ENCODE results near the gene STPG3. TPM values are rescaled to one million over a fixed set of nuclear protein-coding genes. Genes with fewer than 3 reads are reported as not detected.

The STPG3 gene
- total and polyA plus RNA-seq, 4 donors: not detected

GRCh38 chr9:137224830-137225694, 26.0 kb upstream of the STPG3 start, which contains the start of gene CYSRT1:
TSS of gene CYSRT1 (plus strand) at chr9:137225174. CDS start at chr9:137225622, 448 bp downstream.
- no peak for DNase-seq (ENCODE audit: low spot score)
- Histone ChIP-seq H3K27ac (ENCODE audit: low read depth in 1 of 2, low read length in 2 of 2) (peak within 1 kb of the TSS; percentile 57 to 84), H3K27me3 (ENCODE audit: control insufficient read depth in 4 of 4, insufficient read depth in 4 of 4, low read length in 3 of 4) (no peaks in the 10 kb centered on the region), H3K4me3 (ENCODE audit: low read depth in 1 of 3, low read length in 3 of 3) (peak within 1 kb of the TSS; percentile 67 to 88 (median 86)), H3K36me3 (ENCODE audit: control insufficient read depth in 4 of 4, insufficient read depth in 3 of 4, low read depth in 1 of 4, low read length in 3 of 4) (no peaks in the 10 kb centered on the region), H3K9me3 (ENCODE audit: control insufficient read depth in 4 of 4, low read length in 3 of 4) (no peaks in the 10 kb centered on the region), H3K9ac (ENCODE audit: low read depth in 1 of 2, low read length in 2 of 2) (peak within 1 kb of the TSS; percentile 42 to 45), H3K4me1 (ENCODE audit: control insufficient read depth in 4 of 4, insufficient read depth in 4 of 4, low read length in 3 of 4) (peaks cover 10 to 22% (median 14%) of the 10 kb centered on the region in 4 donors)
- 60% methylated on average over 23 of the region's 23 CpGs for WGBS
- no peak for TF ChIP-seq ZBTB33 (IDR thresholded peaks at IDR 0.05)
- TF ChIP-seq RAD21 (IDR thresholded peaks at IDR 0.05): no peak
- TF ChIP-seq FOXA1 (IDR thresholded peaks at IDR 0.05): no peak
- no peak for TF ChIP-seq FOXA2 (IDR thresholded peaks at IDR 0.05)
- TF ChIP-seq HNF4A (conservative IDR thresholded peaks at IDR 0.05): no peak
- TF ChIP-seq GABPA (IDR thresholded peaks at IDR 0.05 in 1 of 2, conservative IDR thresholded peaks at IDR 0.05 in 1 of 2): no peak
- no peak for TF ChIP-seq JUND (IDR thresholded peaks at IDR 0.05)
- TF ChIP-seq YY1 (IDR thresholded peaks at IDR 0.05): no peak
- TF ChIP-seq REST (IDR thresholded peaks at IDR 0.05): no peak
- TF ChIP-seq ATF3 (IDR thresholded peaks at IDR 0.05): no peak
- no peak for TF ChIP-seq EGR1 (IDR thresholded peaks at IDR 0.05; ENCODE audit: low read depth in 2 of 2)
- TF ChIP-seq CTCF (IDR thresholded peaks at IDR 0.05; ENCODE audit: low read depth, low read length, missing input control): no peak
- no peak for TF ChIP-seq HNF4G (IDR thresholded peaks at IDR 0.05)
- TF ChIP-seq MAX (IDR thresholded peaks at IDR 0.05): no peak
- TF ChIP-seq SP1 (IDR thresholded peaks at IDR 0.05): no peak
- TF ChIP-seq NR2F2 (IDR thresholded peaks at IDR 0.05): no peak
- no peak for TF ChIP-seq TAF1 (conservative IDR thresholded peaks at IDR 0.05)
- TF ChIP-seq RXRA (IDR thresholded peaks at IDR 0.05): no peak

All from liver (tissue), 9 donors.